HUES64 (cell line): ENCODE results near the gene SH2D7.
"Not testable (repeated sequence)": the region's sequence is repeated elsewhere in the genome, so short reads cannot be mapped to it uniquely, and the experiment has no call there.

Experiments
- H3K27ac ChIP-seq: 2 replicates; pipeline ENCODE4 v1.7.0; 2013; ENCODE audit warnings: low read depth, low read length, inconsistent platforms
- H3K27me3 ChIP-seq: 2 replicates; pipeline ENCODE4 v1.6.1; 2013; ENCODE audit warnings: mild to moderate bottlenecking, low read length; ENCODE audit not compliant: insufficient read depth
- H3K36me3 ChIP-seq: 2 replicates; pipeline ENCODE4 v1.6.1; 2013; ENCODE audit warnings: mild to moderate bottlenecking, low read length; ENCODE audit not compliant: insufficient read depth
- H3K4me1 ChIP-seq: 2 replicates; pipeline ENCODE4 v1.6.1; 2013; ENCODE audit warnings: mild to moderate bottlenecking, low read length, moderate library complexity; ENCODE audit not compliant: insufficient read depth
- H3K4me3 ChIP-seq: 2 replicates; pipeline ENCODE4 v1.5.1; 2013; ENCODE audit warnings: mild to moderate bottlenecking, low read length, moderate library complexity
- H3K9ac ChIP-seq: 2 replicates; pipeline ENCODE4 v1.6.1; 2013; ENCODE audit warnings: mild to moderate bottlenecking, low read depth, low read length
- H3K9me3 ChIP-seq: 2 replicates; pipeline ENCODE4 v1.6.1; 2013; ENCODE audit warnings: low read depth, low read length; ENCODE audit not compliant: insufficient read depth
- WGBS: fragments of 150-250, 120-280 bp; methylation state at CpG from one replicate; pipeline ENCODE4 v1.1.7; 2013; ENCODE audit warnings: missing lambda C conversion rate; 5-methylcytosine and 5-hydroxymethylcytosine counted together

SH2D7 gene

GRCh38 chr15:78151075-78151474, 58.7 kb downstream of the SH2D7 start:
- H3K4me1 ChIP-seq = peaks cover 12% of the 10 kb centered on the region
- H3K9ac ChIP-seq = not testable (repeated sequence)

More at GRCh38 chr15:78151075-78151474, 58.7 kb downstream of the SH2D7 start:
- H3K4me3 ChIP-seq, H3K36me3 ChIP-seq, H3K9me3 ChIP-seq, H3K27ac ChIP-seq: not testable (repeated sequence)
- peaks cover 17% of the 10 kb centered on the region for H3K27me3 ChIP-seq
- 96% methylated on average over 8 of the region's 8 CpGs for WGBS
